ENCODE results near the gene IPMK.

Gene IPMK

GRCh38 chr10:58152673-58153263 is 114.9 kb downstream of the IPMK start:
- DNase-seq = no peak

- no peak for DNase-seq
These were observed 117.4 kb downstream of the IPMK start for GRCh38 chr10:58150290-58150689.

- no peak for DNase-seq
These were observed 123.8 kb downstream of the IPMK start for GRCh38 chr10:58143944-58144343.

Data from DMS 273 treated with DMSO at 0.1 percent for 48 hours (cell line).